GM18861 (cell line): Measurements from ENCODE around the gene ZBTB16.

ENCODE experiments used
- ATAC-seq: cut with Tn5 transposase; IDR thresholded peaks from one replicate; pipeline ENCODE4 v1.9.1; 2021; ENCODE audit not compliant: unreplicated experiment

ZBTB16 gene

DNA sequence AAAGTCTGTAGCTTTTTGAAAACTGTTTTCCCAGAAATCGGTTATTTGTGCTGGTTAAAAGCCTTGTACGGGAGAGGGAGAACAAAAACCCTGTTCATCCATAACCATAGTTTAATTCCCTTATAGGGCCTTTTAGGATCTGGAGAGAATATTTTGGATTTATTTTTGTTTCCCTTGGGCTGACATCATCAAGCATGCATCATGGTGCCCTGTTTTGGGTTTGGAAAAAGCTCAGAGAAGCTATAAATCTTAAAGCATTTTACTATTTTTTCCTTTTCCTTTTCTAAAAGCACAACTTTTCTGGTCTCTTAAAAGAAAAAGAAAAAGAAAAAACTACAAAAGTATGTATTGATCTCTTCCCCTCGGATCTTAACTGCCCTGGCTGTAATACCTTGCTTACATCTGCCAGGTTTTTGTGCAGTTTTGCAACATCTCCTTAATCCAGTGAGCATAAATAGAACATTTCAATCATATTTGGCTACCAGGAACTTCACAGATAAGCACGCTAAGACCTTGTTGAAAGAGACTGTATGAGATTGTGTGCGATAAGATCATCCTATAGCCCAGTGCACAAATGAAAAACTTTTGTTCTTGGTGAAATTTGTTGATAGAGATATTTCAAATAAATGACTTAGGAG is 88.0 kb downstream of the ZBTB16 start:
- no peak for ATAC-seq

DNA sequence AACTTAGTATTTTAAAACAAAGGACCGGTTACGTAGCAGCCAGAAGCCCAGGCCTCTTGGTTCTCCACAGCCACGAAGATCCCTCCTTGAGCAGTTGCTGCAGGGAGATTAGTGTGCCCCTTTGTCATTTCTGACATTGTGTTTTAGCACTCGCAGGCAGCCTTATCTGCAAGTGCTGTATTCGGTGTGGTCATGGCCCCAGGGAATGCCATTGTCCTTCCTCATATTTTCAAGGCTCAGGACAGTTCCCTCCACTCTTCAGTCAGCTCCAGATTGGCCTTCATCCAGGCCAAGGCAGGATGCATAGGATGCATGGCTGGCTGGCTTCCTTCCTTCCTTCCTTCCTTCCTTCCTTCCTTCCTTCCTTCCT is 88.5 kb downstream of the ZBTB16 start:
- no peak for ATAC-seq

DNA sequence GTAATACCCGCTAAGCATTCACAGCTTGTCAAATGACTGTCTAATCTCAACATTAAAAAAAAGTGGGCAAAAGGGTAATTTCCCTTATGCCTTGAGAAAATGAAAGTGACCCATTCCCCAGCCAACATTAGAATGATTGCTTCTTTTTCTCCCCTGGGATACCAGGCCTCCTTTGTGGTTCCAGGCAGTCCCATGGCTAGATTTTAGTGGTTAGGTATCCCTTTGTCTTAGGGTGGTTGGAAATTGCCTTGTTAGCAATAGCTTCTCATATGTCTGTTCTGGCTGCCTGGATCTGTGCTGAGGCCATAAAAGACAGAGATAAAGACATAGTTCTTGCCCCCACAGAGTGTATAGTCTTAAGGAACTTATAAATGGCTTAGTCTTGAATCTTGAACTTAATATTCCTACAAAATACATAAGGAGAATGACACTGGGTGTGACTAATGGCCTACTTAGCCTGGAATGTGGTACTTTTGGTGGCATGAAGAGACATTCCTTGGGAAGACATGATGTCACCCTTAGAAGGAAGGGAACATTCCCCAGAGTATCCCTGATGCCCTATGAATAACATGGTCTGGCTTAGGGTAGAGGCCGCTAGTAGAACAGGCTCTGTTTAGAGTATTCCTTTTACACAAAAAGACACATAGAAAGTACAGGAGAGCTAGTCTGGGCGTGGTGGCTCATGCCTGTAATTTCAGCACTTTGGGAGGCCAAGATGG is 90.3 kb downstream of the ZBTB16 start:
- no peak for ATAC-seq

DNA sequence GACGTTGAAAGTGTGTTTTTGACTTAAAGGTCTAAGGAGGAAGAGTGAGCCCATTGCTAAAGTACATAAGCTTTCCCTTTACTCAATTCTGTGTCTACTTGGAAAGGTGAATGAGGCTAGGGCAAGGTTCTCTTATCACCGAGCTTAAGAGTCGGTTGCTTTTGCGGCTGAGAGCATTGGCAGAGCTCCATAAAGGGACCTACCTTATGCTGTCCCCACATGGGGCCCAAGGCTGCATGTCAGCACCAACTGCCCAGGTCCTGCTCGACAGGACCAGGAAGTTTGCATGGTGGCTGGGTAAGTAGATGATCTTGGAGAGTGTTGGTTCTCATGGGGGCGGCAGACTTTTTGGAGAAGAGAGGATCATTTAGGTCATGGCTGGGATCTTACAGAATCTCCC is 91.2 kb downstream of the ZBTB16 start:
- no peak for ATAC-seq

DNA sequence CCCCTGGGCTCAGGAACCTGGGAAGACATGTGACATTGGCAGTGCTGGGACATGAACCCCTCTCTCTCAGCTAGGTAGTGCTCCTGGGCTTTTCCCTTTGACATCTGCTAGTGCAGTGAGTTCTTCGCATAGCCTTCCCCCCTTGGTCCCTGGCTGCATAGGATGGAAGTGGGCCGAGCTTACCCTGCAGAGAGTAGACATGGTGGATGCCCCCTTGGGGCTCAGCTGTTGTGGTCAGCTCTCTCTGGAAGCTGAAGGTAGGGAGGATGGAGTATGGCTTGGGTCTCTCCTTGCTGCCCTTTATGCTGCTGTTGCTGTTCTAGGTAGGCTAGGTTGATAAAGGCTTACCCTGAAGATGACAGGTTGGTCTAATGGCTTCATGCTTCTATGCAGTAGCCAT is 92.1 kb downstream of the ZBTB16 start:
- no peak for ATAC-seq

DNA sequence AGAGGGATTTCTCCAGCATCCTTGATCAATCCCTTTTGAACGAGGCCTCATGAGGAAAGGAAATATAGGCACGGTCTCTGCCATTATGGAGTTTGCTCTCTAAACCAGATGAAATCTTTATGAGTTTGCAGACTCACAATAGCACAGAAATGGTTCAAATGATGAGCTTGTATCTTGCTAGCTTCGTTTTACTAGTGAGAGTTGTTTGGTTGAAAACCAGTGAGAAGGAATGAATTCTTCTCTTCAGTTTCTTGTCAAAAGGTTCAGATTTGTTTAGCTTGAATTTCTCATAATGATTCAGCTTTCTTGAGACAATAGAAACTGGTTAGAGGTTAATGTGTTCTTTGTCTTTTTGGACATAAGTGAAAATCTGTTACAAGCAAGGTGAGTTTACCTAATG is 92.7 kb downstream of the ZBTB16 start:
- no peak for ATAC-seq

DNA sequence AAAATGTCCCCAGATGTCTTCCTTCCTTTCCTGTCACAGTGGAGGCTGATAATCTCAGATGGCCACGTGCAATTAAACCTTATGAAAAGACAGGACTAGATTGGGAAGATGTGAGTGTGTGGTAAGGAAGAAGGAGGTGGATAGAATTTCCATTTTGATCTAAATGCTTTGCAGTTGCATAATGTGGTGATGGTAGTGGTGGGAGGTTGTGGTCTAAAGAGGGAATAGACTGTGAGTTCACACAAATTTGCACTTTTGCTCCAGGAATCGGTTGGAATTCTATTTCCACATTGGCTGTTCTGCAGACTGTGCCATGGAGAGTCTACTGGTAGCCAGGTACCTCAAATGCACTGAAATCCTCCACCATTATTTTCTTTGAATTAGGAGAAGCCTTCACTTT is 93.3 kb downstream of the ZBTB16 start:
- no peak for ATAC-seq

DNA sequence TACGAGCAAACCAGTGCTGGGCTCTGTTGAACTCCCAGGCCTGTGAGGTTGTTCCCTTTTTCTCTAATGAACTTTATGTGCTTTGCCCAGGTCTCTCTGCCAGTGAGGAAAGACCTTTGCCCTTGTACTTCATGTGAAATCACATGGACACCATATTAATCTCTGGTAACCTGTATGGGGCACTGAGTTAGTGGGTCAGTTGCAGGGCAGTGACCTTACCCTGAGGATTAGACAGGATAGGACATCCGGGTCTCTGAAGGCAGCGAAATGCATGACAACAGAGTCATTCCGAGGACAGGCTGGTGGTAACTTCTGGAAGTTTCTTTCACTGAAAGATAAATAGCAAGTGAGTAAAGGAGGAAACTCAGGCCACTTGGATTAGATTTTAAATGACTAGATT is 93.7 kb downstream of the ZBTB16 start:
- no peak for ATAC-seq

DNA sequence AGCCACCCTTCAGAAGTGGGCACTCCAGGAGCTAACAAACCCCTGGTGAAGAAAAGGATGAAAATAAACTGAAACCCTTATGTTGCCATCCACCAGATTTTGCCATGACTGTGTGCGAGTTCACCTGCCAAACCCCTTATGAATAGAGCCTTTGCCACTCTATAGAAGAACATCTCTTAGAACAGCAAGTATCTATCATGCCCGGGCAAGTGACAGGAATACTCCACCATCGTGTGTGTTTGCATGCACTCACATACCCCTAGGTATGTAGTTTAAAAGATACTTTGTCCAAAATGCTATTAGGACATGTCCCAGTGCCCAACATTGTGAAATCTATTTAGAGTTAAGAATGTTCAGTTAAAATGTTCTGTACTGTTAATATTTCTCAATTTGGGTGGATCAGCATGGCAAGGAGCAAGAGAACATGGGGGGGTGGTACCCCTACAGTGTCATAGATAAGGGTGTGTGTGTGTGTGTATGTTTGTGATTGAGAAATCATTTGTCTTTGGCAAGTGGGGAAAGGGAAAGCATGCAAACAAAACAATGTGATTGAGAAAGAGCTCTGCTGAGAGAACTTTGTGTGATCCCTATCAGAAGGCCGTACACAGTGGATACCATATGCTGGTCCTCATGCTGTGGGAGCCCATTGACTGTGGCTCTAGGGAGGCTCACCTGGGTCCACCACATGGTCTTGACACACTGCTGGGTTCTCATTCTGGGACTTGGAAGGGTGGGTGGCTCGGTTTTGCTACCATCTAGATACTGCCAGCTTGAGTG is 94.9 kb downstream of the ZBTB16 start:
- no peak for ATAC-seq

DNA sequence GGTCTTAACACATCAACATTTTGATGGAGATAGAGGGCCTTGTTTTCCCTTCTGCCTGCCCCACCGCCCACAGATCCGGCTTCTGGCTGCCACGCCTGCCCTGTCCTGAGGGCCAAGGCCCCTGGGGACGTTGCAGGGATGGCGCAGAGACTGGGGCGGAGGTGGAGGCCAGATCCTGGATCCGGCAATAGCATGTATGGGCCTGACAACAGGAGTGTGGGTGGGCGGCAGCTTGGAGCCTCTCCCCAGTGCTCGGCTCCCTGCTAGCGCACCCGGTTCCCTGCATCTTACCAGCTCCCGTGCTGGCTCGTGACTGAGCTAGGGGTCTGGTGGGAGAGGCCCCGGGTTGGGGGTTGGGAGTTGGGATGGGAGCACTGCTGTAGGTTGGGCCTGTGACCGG is 95.6 kb downstream of the ZBTB16 start:
- ATAC-seq = no peak

DNA sequence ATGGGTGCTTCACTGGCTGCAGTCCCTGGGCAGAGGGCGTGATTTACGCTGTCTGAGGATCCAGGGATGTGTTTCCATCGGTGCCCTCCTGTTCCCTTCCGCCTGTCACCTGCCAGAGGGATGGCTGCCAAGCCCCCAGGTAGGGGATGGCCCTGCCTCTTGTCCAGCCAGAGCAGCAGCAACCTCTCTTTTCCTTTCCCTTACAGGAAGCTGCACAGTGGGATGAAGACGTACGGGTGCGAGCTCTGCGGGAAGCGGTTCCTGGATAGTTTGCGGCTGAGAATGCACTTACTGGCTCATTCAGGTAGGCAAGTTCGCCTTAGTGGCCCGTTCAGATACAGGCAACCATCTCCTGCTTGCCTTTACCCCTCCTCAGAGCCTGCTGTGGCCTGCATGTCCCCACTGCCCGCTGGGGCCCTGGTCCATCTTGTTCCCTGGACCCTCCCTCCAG is 96.6 kb downstream of the ZBTB16 start:
- ATAC-seq = no peak

DNA sequence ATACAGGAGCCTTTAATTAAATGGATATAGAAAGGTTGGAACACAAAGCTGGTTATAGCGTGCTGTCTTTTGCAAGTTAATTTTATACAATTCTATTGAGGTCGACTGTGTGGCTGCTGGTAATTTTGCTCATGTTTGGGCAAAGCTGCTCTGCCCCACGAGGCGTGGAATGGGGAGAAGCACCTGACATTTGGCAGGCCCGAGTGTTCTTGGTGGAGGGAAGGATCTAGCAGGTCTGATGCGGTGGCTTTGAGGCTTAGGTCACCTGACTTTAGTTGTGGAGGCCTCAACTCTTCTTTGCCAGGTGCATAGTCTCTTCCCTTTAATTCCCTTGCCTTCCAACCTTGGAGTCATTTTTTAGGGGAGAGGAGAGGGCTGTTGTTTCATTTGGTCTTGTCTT is 97.3 kb downstream of the ZBTB16 start:
- no peak for ATAC-seq

DNA sequence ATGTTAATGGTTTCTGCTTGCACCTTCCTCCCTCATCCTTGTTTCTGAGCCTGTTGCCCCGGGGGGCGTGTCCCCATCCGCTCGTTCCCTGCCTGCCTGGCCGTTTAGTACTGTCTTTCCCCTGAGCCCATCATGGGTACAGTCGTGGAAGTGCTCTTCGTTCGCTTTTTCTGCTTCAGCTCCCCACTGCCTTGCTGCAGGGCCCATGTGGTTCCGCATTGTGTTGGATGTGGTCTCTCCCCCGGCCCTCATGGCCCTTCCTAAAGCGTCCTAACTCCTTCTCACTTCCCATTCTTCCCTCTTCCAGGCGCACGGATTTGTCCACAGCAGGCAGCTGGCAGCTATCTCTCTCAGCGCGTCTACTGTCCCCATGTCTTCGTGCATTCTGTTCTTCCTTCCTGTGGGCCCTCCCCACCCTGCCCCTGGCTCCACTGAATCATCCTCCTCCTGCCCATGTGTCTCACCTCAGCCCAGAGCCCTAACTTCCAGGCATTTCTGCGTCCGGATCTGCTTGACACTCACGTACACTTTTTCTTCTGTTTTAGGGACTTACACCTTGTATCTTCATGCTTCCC is 98.1 kb downstream of the ZBTB16 start:
- no peak for ATAC-seq

DNA sequence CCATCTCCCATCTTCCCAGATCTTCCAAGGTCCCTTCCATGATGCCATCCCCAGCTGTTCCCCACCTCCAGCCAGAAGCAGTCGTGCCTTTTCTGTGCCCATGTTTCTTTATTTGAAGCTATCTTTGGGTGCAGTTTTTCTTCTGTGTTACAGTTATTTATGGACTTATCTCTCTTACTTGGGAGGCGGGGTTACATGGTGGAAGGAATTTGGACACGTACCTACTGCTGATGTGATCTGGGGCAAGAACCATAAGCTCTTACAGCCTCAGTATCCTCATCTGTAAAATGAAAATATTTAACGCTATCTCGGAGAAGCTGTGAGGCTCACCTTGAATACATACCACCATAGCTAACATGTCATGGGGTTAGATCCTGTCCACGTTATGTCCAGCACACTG is 98.9 kb downstream of the ZBTB16 start:
- no peak for ATAC-seq

DNA sequence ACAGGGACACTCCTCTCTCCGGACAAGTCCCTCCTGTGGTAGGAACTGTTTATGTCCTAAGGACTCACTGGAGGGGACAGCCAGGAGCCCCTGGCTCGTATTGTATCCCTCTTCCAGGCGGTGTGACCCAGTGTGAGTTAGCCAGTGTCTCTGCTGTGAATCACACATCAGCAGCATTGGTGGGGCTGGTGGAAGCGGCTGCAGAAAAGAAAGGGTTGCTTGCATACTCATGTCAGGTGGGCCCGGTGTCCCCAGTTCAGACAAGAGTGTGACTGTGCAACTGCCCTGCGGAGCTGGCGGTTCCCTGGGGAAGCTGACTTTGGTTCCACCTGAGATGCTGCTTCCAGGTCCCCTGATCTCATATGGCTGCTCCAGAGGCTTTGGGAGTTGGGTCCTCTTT is 99.4 kb downstream of the ZBTB16 start:
- no peak for ATAC-seq

DNA sequence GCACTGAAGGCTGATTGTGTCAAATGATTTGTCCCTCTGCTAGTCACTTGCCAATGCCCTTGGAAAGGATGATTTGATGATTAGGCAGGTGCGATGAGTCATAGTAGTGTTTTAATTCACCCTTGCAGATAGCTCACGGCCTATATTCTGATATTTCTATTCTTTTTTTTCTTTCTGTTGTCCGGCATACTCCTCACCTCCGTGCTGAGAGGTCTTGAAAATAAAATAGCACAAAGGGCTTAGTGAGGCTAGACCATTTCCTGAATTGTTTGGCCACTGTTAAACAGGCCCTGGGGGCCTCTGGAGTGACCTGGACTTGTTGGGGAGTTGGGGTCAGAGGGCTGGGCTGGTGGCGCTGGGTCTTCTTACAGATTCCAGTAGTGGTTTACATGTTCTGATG is 99.8 kb downstream of the ZBTB16 start:
- ATAC-seq = no peak

DNA sequence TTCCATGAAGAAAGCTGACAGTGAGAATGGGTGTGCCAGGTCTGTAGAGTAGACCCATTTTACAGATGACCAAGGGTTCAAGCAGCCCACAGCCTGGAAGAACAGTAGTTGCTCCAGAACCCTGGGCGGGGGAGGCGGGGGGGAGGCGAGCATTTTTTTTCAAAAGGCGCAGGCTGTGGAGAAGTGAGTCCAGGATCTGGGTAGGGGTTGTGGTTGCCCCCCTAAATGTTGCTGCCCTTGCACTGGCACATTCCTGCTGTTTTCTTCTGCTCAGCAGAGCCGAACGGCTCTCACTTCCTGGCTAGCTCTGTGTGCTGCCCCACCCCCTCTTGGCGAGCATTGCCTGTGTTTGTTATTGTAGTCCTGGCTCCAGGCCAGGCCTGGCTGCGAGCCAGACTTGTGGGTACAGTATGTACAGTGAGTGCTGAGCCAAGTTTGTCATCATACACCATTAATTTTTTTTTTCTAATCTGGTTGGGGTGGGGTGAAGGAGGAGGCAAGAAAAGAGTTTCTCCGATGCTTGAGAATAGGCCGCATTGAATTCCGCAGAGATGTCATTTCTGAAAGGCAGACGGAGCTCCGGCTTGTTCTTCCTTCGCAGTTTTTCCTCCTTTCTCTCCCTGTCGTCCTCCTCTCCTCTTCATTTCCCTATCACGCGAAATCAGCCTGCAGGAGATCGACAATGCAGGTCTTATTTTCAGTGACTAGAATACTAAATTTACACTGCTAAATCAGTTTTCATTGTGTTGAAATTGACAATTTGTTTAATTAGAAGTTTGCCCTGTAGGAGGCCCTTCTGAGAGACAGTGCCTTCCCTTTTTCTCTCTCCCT is 100.5 kb downstream of the ZBTB16 start:
- peak; percentile 88 for ATAC-seq

DNA sequence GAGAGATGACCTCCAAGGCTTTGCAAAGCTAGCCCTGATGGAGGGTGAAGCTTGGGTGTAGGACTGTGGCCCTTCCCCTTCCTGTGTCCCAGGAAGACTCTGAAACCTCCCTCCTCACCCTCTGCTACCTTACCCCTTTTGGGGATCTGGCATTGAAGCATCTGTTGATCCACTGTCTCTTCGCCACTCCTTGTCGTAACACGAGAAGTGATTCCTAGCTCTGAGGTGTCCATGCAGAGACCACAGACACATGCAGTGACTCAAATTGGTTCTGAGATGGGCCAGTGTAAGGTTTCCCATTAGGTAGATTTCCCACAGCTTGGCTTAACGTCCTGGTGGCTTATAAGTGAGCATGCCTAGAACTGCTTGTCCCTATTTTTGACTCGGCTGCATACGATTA is 101.4 kb downstream of the ZBTB16 start:
- no peak for ATAC-seq

DNA sequence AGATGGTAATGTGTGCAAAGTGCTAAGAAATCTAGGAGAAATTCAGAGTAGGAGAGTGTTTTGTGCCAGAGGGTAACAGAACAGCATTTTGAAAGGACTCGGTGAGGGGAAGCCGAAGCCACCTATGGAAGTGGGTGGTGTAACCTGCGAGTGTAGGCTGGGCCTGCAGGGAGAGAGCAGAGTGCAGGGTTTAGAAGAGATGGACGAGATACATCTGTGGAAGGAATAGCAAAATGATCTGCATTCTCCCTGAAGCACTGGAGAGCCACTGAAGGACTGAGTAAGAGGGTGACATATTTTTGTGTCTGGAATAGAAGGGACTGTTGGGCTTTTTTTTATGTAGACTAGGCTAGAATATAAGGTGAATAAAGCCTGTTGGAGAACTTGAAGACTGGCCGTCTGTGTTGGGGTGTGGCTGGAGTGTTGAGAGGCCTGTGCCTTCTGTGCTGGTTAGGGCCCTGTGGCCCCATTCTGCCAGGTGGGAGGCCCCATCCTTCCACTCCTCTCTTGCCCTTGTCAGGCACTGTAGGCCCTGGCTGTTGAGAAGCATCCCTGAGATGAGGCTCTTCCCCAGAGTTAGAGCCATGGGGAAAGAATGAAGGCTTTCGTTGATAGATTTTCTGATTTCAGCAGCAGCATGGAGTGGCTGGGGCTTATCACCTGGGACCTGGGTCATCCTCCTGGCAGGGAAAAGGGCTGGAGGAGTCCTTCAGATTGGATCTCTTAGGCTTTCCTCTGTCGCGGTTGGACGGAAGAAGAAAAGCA is 102.2 kb downstream of the ZBTB16 start:
- no peak for ATAC-seq

DNA sequence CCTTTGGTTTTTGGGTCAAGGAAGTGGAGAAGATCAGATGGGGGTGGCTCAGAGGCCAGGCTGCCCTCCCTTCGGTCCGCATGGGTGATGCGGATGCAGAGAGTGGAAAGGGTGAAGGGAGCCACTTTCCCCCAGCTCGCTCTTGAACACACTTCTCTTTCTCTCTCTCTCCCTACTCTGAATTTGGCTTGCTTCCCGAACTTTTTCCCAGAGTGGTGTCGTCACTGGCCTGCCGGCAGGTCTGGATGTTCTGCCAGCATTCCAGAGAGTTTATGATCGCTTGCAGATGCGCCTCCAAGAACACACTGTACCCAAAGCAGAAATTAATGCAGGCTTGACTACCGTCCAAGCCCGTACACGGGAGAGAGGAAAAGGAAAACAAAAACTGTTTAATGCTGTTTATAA is 103.2 kb downstream of the ZBTB16 start:
- no peak for ATAC-seq
